Measurements from ENCODE around the gene LY6G6C.

Gene LY6G6C

DNA sequence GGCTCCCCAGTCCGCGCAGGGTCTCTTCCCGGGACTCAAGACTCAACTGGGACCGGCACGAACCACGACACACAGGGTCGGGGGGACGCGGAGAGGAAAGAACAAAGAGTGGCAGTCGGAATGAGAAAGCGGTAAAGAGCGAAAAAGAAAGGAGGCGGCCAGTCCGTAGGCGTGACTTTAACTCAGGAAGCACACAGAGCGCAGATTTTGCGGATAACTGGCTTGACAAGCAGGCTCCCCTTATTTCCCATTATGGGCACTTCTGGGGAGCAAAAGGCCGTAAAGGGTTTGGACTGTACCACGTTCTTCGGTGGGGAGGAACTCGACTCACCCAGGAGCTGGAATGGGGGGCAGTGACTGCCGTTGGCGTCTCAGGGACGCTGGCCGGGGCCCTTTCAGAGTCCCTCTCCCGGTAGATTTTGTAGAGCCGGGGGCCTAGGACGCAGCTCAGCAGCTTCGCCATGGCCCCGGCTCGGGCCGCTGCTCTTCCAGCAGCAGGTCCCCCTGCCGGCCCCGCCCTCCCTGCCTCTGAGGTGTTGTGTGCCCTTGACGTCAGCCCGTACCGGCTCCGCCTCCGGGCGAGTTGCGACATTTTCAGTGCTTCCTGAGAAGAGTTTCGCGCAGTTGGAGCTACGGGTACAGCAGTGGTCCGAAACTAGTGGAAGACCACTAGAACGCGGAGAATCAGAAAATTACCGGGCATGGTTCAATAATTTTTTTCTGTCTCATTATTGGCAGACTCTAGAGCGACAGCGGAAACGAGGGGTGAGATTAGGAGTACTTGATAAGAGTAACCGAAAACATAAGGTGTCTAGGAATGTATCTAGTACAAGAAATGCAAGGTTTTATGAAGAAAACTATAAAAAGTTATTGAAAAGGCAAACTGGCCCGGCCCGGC lies 18.5 kb downstream of the LY6G6C start, which contains the start of gene ABHD16A:
Gene ABHD16A (minus strand): TSS at position 506 of the 898 bp plus-strand sequence. CDS start 43 bp downstream, at position 463.
- H3K4me1 ChIP-seq (ENCODE audit: control insufficient read depth, insufficient read depth, low read length): peaks cover 6% of the 10 kb centered on the region
- no peaks in the 10 kb centered on the region for H3K27me3 ChIP-seq (ENCODE audit: control insufficient read depth, insufficient read depth, low read length)
- H3K9me3 ChIP-seq (ENCODE audit: control insufficient read depth, insufficient read depth, low read length): no peaks in the 10 kb centered on the region
- H3K36me3 ChIP-seq (ENCODE audit: control insufficient read depth, insufficient read depth, low read length): no peaks in the 10 kb centered on the region
- no peak within 1 kb of the TSS for H3K27ac ChIP-seq (ENCODE audit: low read length)
- peak; percentile 97 for DNase-seq (ENCODE audit: low read depth, low spot score)
- peak within 1 kb of the TSS; percentile 80; the same call in 1 of the 2 replicates for H3K4me3 ChIP-seq (ENCODE audit: low read length)
- no CpG with 5 or more reads among the region's 54 CpGs for WGBS (ENCODE audit: insufficient coverage, insufficient read length)

DNA sequence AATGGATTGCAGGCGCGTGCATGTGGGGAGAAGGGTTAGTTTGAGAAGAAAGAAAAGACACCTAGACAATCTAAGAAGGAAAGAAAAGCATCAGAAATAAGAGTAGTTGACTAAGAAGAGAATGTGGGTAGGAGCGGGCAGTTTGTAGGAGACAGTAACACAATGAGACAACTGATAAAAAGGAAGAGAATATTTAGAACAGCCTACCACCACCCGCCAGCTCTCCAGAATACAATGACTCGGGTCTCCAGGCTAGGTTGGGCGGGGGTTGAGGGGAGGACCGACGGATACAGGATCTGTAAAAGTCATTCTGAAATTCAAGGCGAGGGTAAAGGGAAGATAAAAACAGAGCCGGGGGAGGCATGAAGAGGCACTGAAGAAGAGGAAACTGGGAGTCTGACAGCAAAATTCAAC lies 19.1 kb downstream of the LY6G6C start:
- H3K9me3 ChIP-seq (ENCODE audit: control insufficient read depth, insufficient read depth, low read length): no peaks in the 10 kb centered on the region
- H3K4me3 ChIP-seq (ENCODE audit: low read length): peak overlapping the region; percentile 80; the same call in 1 of the 2 replicates
- no peaks in the 10 kb centered on the region for H3K27me3 ChIP-seq (ENCODE audit: control insufficient read depth, insufficient read depth, low read length)
- peaks cover 2% of the 10 kb centered on the region; the same call in 1 of the 2 replicates for H3K36me3 ChIP-seq (ENCODE audit: control insufficient read depth, insufficient read depth, low read length)
- DNase-seq (ENCODE audit: low read depth, low spot score): no peak
- H3K4me1 ChIP-seq (ENCODE audit: control insufficient read depth, insufficient read depth, low read length): peaks cover 6% of the 10 kb centered on the region
- no CpG with 5 or more reads among the region's 10 CpGs for WGBS (ENCODE audit: insufficient coverage, insufficient read length)
- no peak overlapping the region for H3K27ac ChIP-seq (ENCODE audit: low read length)

- H3K9me3 ChIP-seq (ENCODE audit: control insufficient read depth, insufficient read depth, low read length): no peaks in the 10 kb centered on the region
- no CpG with 5 or more reads among the region's 7 CpGs for WGBS (ENCODE audit: insufficient coverage, insufficient read length)
- H3K4me1 ChIP-seq (ENCODE audit: control insufficient read depth, insufficient read depth, low read length): peaks cover 6% of the 10 kb centered on the region
- H3K4me3 ChIP-seq (ENCODE audit: low read length): peak overlapping the region; percentile 80; the same call in 1 of the 2 replicates
- peaks cover 2% of the 10 kb centered on the region; the same call in 1 of the 2 replicates for H3K36me3 ChIP-seq (ENCODE audit: control insufficient read depth, insufficient read depth, low read length)
- no peak for DNase-seq (ENCODE audit: low read depth, low spot score)
- H3K27ac ChIP-seq (ENCODE audit: low read length): no peak overlapping the region
- H3K27me3 ChIP-seq (ENCODE audit: control insufficient read depth, insufficient read depth, low read length): no peaks in the 10 kb centered on the region
Measured at GRCh38 chr6:31701666-31702404, 19.7 kb downstream of the LY6G6C start.

DNA sequence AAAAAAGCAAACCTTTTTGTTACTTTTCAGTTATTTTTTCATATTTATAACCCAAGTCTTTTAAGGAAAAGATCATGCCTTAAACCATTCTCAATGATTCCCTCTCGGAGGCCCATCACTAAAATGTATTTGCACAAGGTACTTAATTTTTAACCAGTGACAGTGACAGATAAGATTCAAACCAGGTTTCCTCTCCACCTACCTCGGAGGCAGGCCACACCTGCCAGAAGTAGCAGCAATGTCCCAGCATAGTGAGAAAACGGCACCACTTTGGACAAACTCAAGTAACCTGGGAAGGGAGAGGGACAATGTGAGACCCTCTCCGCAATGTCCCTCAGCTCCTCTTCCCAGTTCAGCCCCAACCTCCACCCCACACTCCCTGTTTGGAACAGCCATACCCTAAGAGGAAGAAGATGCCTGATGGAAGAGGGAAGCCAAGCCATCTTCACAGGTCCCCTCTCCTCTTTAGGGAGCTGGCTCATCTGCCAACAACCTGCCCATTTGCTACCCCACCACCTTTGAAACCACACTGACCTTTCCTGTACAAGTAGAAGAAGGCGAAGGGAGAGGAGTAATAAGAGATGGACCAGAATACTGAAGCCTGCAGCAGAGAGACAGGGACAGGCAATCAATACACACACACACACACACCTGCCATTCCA lies 20.7 kb downstream of the LY6G6C start:
- no peaks in the 10 kb centered on the region for H3K9me3 ChIP-seq (ENCODE audit: control insufficient read depth, insufficient read depth, low read length)
- H3K27ac ChIP-seq (ENCODE audit: low read length): no peak overlapping the region
- no peak for DNase-seq (ENCODE audit: low read depth, low spot score)
- peaks cover 6% of the 10 kb centered on the region for H3K4me1 ChIP-seq (ENCODE audit: control insufficient read depth, insufficient read depth, low read length)
- no CpG with 5 or more reads among the region's 5 CpGs for WGBS (ENCODE audit: insufficient coverage, insufficient read length)
- H3K27me3 ChIP-seq (ENCODE audit: control insufficient read depth, insufficient read depth, low read length): no peaks in the 10 kb centered on the region
- H3K4me3 ChIP-seq (ENCODE audit: low read length): no peak overlapping the region
- peaks cover 2% of the 10 kb centered on the region; the same call in 1 of the 2 replicates for H3K36me3 ChIP-seq (ENCODE audit: control insufficient read depth, insufficient read depth, low read length)

DNA sequence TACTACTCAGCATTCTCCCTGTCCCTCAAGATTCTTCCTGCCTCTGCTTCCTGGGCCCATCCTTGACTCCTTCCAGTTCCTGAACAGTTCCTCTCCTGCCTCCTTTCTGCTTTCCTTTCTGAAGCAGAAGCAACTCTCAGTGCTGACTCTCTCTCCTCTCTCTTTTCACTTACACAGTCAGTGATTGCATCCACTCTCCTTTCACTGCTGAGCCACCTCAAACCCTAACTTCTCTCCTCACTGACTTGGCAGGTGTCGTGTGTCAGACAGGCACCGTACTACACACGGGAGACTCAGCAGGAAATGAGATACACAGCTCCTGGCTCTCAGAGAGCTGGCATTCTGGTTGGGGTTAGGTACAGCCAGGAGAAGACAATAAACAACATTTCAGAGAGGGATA lies 24.0 kb downstream of the LY6G6C start:
- Histone ChIP-seq H3K36me3 (ENCODE audit: control insufficient read depth, insufficient read depth, low read length) (peaks cover 2% of the 10 kb centered on the region; the same call in 1 of the 2 replicates), H3K4me3 (ENCODE audit: low read length) (no peak overlapping the region), H3K27me3 (ENCODE audit: control insufficient read depth, insufficient read depth, low read length) (no peaks in the 10 kb centered on the region), H3K9me3 (ENCODE audit: control insufficient read depth, insufficient read depth, low read length) (no peaks in the 10 kb centered on the region), H3K27ac (ENCODE audit: low read length) (no peak overlapping the region), H3K4me1 (ENCODE audit: control insufficient read depth, insufficient read depth, low read length) (peaks cover 6% of the 10 kb centered on the region)
- WGBS (ENCODE audit: insufficient coverage, insufficient read length): no CpG with 5 or more reads among the region's 3 CpGs
- DNase-seq (ENCODE audit: low read depth, low spot score): no peak

DNA sequence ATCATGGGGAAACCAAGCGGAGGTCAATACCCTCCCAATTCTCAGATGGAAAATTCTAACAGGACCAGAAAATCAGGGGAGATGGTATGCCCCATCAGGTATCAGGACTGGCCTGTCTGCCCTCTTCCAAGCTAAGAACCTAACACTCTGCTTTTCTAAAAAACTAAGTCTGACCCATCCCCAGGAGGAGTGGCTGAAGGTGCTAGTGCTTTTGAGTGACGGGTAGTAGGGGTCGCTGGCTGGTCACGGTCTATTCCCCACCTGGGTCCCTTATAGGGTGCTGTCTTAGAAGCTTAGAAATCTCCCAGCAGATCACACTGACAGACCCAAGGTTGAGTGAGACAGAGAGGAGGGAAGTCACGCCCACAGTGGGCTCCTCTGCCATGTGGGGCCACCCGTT lies 28.0 kb downstream of the LY6G6C start:
- Histone ChIP-seq H3K27me3 (ENCODE audit: control insufficient read depth, insufficient read depth, low read length) (no peaks in the 10 kb centered on the region), H3K4me1 (ENCODE audit: control insufficient read depth, insufficient read depth, low read length) (no peaks in the 10 kb centered on the region), H3K27ac (ENCODE audit: low read length) (no peak overlapping the region)

GRCh38 chr6:31692886-31693285 lies 28.7 kb downstream of the LY6G6C start:
- WGBS (ENCODE audit: insufficient coverage, insufficient read length): no CpG with 5 or more reads among the region's 9 CpGs
- no peak for DNase-seq (ENCODE audit: low read depth, low spot score)
- Histone ChIP-seq H3K9me3 (ENCODE audit: control insufficient read depth, insufficient read depth, low read length) (no peaks in the 10 kb centered on the region), H3K27ac (ENCODE audit: low read length) (no peak overlapping the region), H3K4me3 (ENCODE audit: low read length) (no peak overlapping the region), H3K27me3 (ENCODE audit: control insufficient read depth, insufficient read depth, low read length) (no peaks in the 10 kb centered on the region), H3K4me1 (ENCODE audit: control insufficient read depth, insufficient read depth, low read length) (no peaks in the 10 kb centered on the region), H3K36me3 (ENCODE audit: control insufficient read depth, insufficient read depth, low read length) (peaks cover 9% of the 10 kb centered on the region)

More for the DNA sequence above, 28.0 kb downstream of the LY6G6C start:
- H3K4me3 ChIP-seq (ENCODE audit: low read length): no peak overlapping the region
- DNase-seq (ENCODE audit: low read depth, low spot score): no peak
- peaks cover 6% of the 10 kb centered on the region; the same call in 1 of the 2 replicates for H3K36me3 ChIP-seq (ENCODE audit: control insufficient read depth, insufficient read depth, low read length)
- no CpG with 5 or more reads among the region's 6 CpGs for WGBS (ENCODE audit: insufficient coverage, insufficient read length)
- no peaks in the 10 kb centered on the region for H3K9me3 ChIP-seq (ENCODE audit: control insufficient read depth, insufficient read depth, low read length)

- no peak for DNase-seq (ENCODE audit: low read depth, low spot score)
- Histone ChIP-seq H3K27ac (ENCODE audit: low read length) (no peak overlapping the region), H3K9me3 (ENCODE audit: control insufficient read depth, insufficient read depth, low read length) (no peaks in the 10 kb centered on the region), H3K27me3 (ENCODE audit: control insufficient read depth, insufficient read depth, low read length) (no peaks in the 10 kb centered on the region), H3K4me1 (ENCODE audit: control insufficient read depth, insufficient read depth, low read length) (no peaks in the 10 kb centered on the region), H3K4me3 (ENCODE audit: low read length) (no peak overlapping the region), H3K36me3 (ENCODE audit: control insufficient read depth, insufficient read depth, low read length) (peaks cover 11% of the 10 kb centered on the region)
- no CpG with 5 or more reads among the region's 4 CpGs for WGBS (ENCODE audit: insufficient coverage, insufficient read length)
Measured at GRCh38 chr6:31692353-31692752, 29.2 kb downstream of the LY6G6C start.

- no peaks in the 10 kb centered on the region for H3K9me3 ChIP-seq (ENCODE audit: control insufficient read depth, insufficient read depth, low read length)
- no peak for DNase-seq (ENCODE audit: low read depth, low spot score)
- no peaks in the 10 kb centered on the region for H3K27me3 ChIP-seq (ENCODE audit: control insufficient read depth, insufficient read depth, low read length)
- no peak overlapping the region for H3K4me3 ChIP-seq (ENCODE audit: low read length)
- no peaks in the 10 kb centered on the region for H3K4me1 ChIP-seq (ENCODE audit: control insufficient read depth, insufficient read depth, low read length)
- H3K27ac ChIP-seq (ENCODE audit: low read length): no peak overlapping the region
- H3K36me3 ChIP-seq (ENCODE audit: control insufficient read depth, insufficient read depth, low read length): peaks cover 13% of the 10 kb centered on the region
- WGBS (ENCODE audit: insufficient coverage, insufficient read length): no CpG with 5 or more reads among the region's 12 CpGs
Measured at GRCh38 chr6:31691564-31692108, 29.9 kb downstream of the LY6G6C start.

- no peak overlapping the region for H3K27ac ChIP-seq (ENCODE audit: low read length)
- H3K4me1 ChIP-seq (ENCODE audit: control insufficient read depth, insufficient read depth, low read length): no peaks in the 10 kb centered on the region
- no peaks in the 10 kb centered on the region for H3K27me3 ChIP-seq (ENCODE audit: control insufficient read depth, insufficient read depth, low read length)
- H3K36me3 ChIP-seq (ENCODE audit: control insufficient read depth, insufficient read depth, low read length): peaks cover 13% of the 10 kb centered on the region
- no peak overlapping the region for H3K4me3 ChIP-seq (ENCODE audit: low read length)
- DNase-seq (ENCODE audit: low read depth, low spot score): no peak
- no CpG with 5 or more reads among the region's 6 CpGs for WGBS (ENCODE audit: insufficient coverage, insufficient read length)
- H3K9me3 ChIP-seq (ENCODE audit: control insufficient read depth, insufficient read depth, low read length): no peaks in the 10 kb centered on the region
Measured at GRCh38 chr6:31691078-31691463, 30.5 kb downstream of the LY6G6C start.
